ENCODE results near the gene PTPN2.
A peak's percentile ranks its signal among the peaks of the same experiment; 100 is the strongest.
"Not testable (repeated sequence)": the region's sequence is repeated elsewhere in the genome, so short reads cannot be mapped to it uniquely, and the experiment has no call there.

PTPN2 gene

GRCh38 chr18:12765126-12765525 lies 118.9 kb downstream of the PTPN2 start:
- peak; percentile 14 for TF ChIP-seq CTCF (IDR thresholded peaks at IDR 0.05; ENCODE audit: insufficient read depth, low read depth, low read length, missing control alignments)
- H3K4me3 ChIP-seq (ENCODE audit: low read length), result no peak overlapping the region
- DNase-seq (ENCODE audit: low read depth), result no peak

GRCh38 chr18:12758566-12758965 lies 125.5 kb downstream of the PTPN2 start:
- not testable (repeated sequence) for H3K4me3 ChIP-seq (ENCODE audit: low read length); DNase-seq (ENCODE audit: low read depth)

GRCh38 chr18:12756619-12757239 lies 127.3 kb downstream of the PTPN2 start:
- DNase-seq (ENCODE audit: low read depth); H3K4me3 ChIP-seq (ENCODE audit: low read length): not testable (repeated sequence)

- not testable (repeated sequence) for DNase-seq (ENCODE audit: low read depth); H3K4me3 ChIP-seq (ENCODE audit: low read length)
Observed at GRCh38 chr18:12755606-12756005, 128.4 kb downstream of the PTPN2 start.

GRCh38 chr18:12754511-12754910 lies 129.5 kb downstream of the PTPN2 start:
- DNase-seq (ENCODE audit: low read depth), result peak; percentile 40
- no peak overlapping the region for H3K4me3 ChIP-seq (ENCODE audit: low read length)
- no peak for TF ChIP-seq CTCF (IDR thresholded peaks at IDR 0.05; ENCODE audit: insufficient read depth, low read depth, low read length, missing control alignments)

GRCh38 chr18:12751891-12752290 lies 132.1 kb downstream of the PTPN2 start:
- no peak for TF ChIP-seq CTCF (IDR thresholded peaks at IDR 0.05; ENCODE audit: insufficient read depth, low read depth, low read length, missing control alignments)
- H3K4me3 ChIP-seq (ENCODE audit: low read length), result no peak overlapping the region
- DNase-seq (ENCODE audit: low read depth), result no peak

- DNase-seq (ENCODE audit: low read depth), result no peak
- no peak overlapping the region for H3K4me3 ChIP-seq (ENCODE audit: low read length)
- no peak for TF ChIP-seq CTCF (IDR thresholded peaks at IDR 0.05; ENCODE audit: insufficient read depth, low read depth, low read length, missing control alignments)
Observed at GRCh38 chr18:12751503-12751884, 132.5 kb downstream of the PTPN2 start.

GRCh38 chr18:12750715-12751502 lies 133.1 kb downstream of the PTPN2 start:
- no peak for TF ChIP-seq CTCF (IDR thresholded peaks at IDR 0.05; ENCODE audit: insufficient read depth, low read depth, low read length, missing control alignments)
- H3K4me3 ChIP-seq (ENCODE audit: low read length), result no peak overlapping the region

More at GRCh38 chr18:12750715-12751502, 133.1 kb downstream of the PTPN2 start:
- DNase-seq (ENCODE audit: low read depth), result no peak
